Measurements from ENCODE around the gene CNTN4. TPM values are rescaled to one million over a fixed set of nuclear protein-coding genes. Genes with fewer than 3 reads are reported as not detected.

CNTN4 gene
- total and polyA plus RNA-seq, 2 experiments from 2014 or later, result 0.91 to 4.0 TPM

DNA sequence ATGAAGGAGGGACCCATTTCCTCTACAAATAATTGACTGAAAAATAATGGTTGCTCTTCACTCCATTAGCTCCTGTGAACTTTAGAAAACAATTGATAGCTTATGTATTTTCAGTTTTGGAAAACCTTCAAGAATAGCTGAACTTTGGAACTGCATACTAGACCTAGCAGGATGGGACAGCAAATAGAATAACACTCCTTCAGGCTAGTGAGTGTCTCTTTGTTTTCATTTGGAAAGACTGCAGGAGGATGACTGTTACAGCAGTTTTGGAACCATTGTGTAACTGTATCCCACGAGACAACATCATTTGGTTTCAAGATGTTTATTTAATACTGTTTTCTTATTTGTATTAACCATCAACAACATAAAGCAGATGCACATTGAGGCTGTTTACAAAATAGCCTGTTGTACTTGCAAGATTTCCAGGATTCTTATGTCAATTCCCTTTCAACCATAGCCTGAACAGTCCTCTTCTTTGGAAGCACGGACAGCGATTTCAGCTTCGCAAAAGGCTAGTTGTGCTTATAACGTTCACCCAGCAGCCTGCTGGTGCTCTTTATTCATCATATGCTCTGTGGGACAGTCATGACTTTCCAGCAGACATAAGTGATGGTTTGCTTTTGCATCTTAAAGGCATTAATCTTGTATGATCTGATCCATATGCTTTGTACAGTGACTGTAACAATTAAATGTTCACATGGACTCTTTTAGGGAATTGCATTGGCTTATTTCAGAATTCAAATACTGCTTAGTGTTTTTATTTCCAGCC lies 676.0 kb downstream of the CNTN4 start:
- peaks cover 97% of the 10 kb centered on the region for H3K9me3 Mint-ChIP-seq
- Histone ChIP-seq H3K36me3 (ENCODE audit: insufficient read depth) (no peaks in the 10 kb centered on the region), H3K79me2 (replicated peaks; ENCODE audit: insufficient read depth) (no peaks in the 10 kb centered on the region), H3K4me1 (ENCODE audit: insufficient read depth) (peaks cover 11% of the 10 kb centered on the region; the same call in 1 of the 2 replicates), H3K27me3 (ENCODE audit: insufficient read depth) (no peaks in the 10 kb centered on the region), H3K4me3 (no peak overlapping the region), H3K9me2 (ENCODE audit: insufficient read depth) (no peaks in the 10 kb centered on the region), H3K4me2 (no peak overlapping the region), H3K27ac (ENCODE audit: low read depth) (no peak overlapping the region), H2AFZ (no peak overlapping the region), H3F3A (replicated peaks; ENCODE audit: low read depth) (no peaks in the 10 kb centered on the region), H4K20me1 (replicated peaks; ENCODE audit: insufficient read depth) (no peaks in the 10 kb centered on the region)
- H3K4me1 Mint-ChIP-seq, result no peaks in the 10 kb centered on the region
- ATAC-seq (no peak), DNase-seq (ENCODE audit: low spot score) (no peak)
- TF ChIP-seq, protein P1, sequence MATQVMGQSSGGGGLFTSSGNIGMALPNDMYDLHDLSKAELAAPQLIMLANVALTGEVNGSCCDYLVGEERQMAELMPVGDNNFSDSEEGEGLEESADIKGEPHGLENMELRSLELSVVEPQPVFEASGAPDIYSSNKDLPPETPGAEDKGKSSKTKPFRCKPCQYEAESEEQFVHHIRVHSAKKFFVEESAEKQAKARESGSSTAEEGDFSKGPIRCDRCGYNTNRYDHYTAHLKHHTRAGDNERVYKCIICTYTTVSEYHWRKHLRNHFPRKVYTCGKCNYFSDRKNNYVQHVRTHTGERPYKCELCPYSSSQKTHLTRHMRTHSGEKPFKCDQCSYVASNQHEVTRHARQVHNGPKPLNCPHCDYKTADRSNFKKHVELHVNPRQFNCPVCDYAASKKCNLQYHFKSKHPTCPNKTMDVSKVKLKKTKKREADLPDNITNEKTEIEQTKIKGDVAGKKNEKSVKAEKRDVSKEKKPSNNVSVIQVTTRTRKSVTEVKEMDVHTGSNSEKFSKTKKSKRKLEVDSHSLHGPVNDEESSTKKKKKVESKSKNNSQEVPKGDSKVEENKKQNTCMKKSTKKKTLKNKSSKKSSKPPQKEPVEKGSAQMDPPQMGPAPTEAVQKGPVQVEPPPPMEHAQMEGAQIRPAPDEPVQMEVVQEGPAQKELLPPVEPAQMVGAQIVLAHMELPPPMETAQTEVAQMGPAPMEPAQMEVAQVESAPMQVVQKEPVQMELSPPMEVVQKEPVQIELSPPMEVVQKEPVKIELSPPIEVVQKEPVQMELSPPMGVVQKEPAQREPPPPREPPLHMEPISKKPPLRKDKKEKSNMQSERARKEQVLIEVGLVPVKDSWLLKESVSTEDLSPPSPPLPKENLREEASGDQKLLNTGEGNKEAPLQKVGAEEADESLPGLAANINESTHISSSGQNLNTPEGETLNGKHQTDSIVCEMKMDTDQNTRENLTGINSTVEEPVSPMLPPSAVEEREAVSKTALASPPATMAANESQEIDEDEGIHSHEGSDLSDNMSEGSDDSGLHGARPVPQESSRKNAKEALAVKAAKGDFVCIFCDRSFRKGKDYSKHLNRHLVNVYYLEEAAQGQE (IDR thresholded peaks at IDR 0.05; ENCODE audit: unreplicated experiment), result no peak
- TF ChIP-seq, protein P2, sequence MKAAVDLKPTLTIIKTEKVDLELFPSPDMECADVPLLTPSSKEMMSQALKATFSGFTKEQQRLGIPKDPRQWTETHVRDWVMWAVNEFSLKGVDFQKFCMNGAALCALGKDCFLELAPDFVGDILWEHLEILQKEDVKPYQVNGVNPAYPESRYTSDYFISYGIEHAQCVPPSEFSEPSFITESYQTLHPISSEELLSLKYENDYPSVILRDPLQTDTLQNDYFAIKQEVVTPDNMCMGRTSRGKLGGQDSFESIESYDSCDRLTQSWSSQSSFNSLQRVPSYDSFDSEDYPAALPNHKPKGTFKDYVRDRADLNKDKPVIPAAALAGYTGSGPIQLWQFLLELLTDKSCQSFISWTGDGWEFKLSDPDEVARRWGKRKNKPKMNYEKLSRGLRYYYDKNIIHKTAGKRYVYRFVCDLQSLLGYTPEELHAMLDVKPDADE (IDR thresholded peaks at IDR 0.05), result no peak
- TF ChIP-seq EZH2phosphoT487 (IDR thresholded peaks at IDR 0.05; ENCODE audit: unreplicated experiment) (no peak), CREB1 (CRISPR knock-in tag; IDR thresholded peaks at IDR 0.05; ENCODE audit: low read depth) (no peak), ZNF462 (CRISPR knock-in tag; IDR thresholded peaks at IDR 0.05) (no peak)
- TF ChIP-seq, protein P3, sequence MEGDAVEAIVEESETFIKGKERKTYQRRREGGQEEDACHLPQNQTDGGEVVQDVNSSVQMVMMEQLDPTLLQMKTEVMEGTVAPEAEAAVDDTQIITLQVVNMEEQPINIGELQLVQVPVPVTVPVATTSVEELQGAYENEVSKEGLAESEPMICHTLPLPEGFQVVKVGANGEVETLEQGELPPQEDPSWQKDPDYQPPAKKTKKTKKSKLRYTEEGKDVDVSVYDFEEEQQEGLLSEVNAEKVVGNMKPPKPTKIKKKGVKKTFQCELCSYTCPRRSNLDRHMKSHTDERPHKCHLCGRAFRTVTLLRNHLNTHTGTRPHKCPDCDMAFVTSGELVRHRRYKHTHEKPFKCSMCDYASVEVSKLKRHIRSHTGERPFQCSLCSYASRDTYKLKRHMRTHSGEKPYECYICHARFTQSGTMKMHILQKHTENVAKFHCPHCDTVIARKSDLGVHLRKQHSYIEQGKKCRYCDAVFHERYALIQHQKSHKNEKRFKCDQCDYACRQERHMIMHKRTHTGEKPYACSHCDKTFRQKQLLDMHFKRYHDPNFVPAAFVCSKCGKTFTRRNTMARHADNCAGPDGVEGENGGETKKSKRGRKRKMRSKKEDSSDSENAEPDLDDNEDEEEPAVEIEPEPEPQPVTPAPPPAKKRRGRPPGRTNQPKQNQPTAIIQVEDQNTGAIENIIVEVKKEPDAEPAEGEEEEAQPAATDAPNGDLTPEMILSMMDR (conservative IDR thresholded peaks at IDR 0.05; ENCODE audit: low read depth in 2 of 2), result no peak
- peaks cover 6% of the 10 kb centered on the region for H3K27me3 Mint-ChIP-seq (ENCODE audit: insufficient read depth, low read depth, poor library complexity)
- no peak overlapping the region for H3K27ac Mint-ChIP-seq
- no peak overlapping the region for H3K4me3 Mint-ChIP-seq
- H3K36me3 Mint-ChIP-seq (ENCODE audit: low read depth), result peaks cover 37% of the 10 kb centered on the region

All from GM23338 (cell line).